ENCODE results near the gene VDR.

Gene VDR

GRCh38 chr12:47834199-47834903 is 70.4 kb downstream of the VDR start:
- POLR2A ChIA-PET (ENCODE audit: low non-redundant PET) = no interaction called here
- CTCF ChIA-PET = interaction anchor here (0.6 to 0.8 kb wide), 2 partner anchors 43 to 129 kb away, joined by 3 read pairs; partner anchors contain the start of gene TMEM106C
- H3K27ac ChIP-seq = peak overlapping the region; percentile 61
- DNase-seq (ENCODE audit: low spot score) = no peak
- no peak for TF ChIP-seq CTCF (conservative IDR thresholded peaks at IDR 0.05; ENCODE audit: low read depth)

GRCh38 chr12:47833591-47834012 is 71.2 kb downstream of the VDR start:
- no peak for TF ChIP-seq CTCF (conservative IDR thresholded peaks at IDR 0.05; ENCODE audit: low read depth)
- no peak overlapping the region for H3K27ac ChIP-seq
- no peak for DNase-seq (ENCODE audit: low spot score)
- POLR2A ChIA-PET (ENCODE audit: low non-redundant PET) = interaction anchor here (0.6 kb wide), 1 partner anchor 43 kb away, joined by 4 read pairs; no protein-coding TSS in a partner anchor
- CTCF ChIA-PET = interaction anchor here (0.6 to 0.8 kb wide), 3 partner anchors 42 to 130 kb away, joined by 3 read pairs; partner anchors contain the start of gene TMEM106C

GRCh38 chr12:47832263-47832933 is 72.4 kb downstream of the VDR start:
- POLR2A ChIA-PET (ENCODE audit: low non-redundant PET) = interaction anchor here (1.4 kb wide), 1 partner anchor 15 kb away, joined by 4 read pairs; no protein-coding TSS in a partner anchor
- H3K27ac ChIP-seq = peak overlapping the region; percentile 11; the same call in 1 of the 2 replicates
- DNase-seq (ENCODE audit: low spot score) = no peak
- no peak for TF ChIP-seq CTCF (conservative IDR thresholded peaks at IDR 0.05; ENCODE audit: low read depth)
- CTCF ChIA-PET = interaction anchor here (0.6 kb wide), 1 partner anchor 114 kb away, joined by 4 read pairs; no protein-coding TSS in a partner anchor

- ChIA-PET POLR2A (ENCODE audit: low non-redundant PET) (interaction anchor here (1.2 to 2.1 kb wide), 2 partner anchors 9 to 17 kb away, joined by 5 to 8 read pairs; no protein-coding TSS in a partner anchor), CTCF (interaction anchor here (0.6 to 1.9 kb wide), 8 partner anchors 8 to 321 kb away, joined by 3 to 11 read pairs (median 4); no protein-coding TSS in a partner anchor)
- H3K27ac ChIP-seq = peak overlapping the region; percentile 91
- DNase-seq (ENCODE audit: low spot score) = no peak
- TF ChIP-seq CTCF (conservative IDR thresholded peaks at IDR 0.05; ENCODE audit: low read depth) = no peak
These were observed 75.2 kb downstream of the VDR start for GRCh38 chr12:47829584-47829983.

- no peak for TF ChIP-seq CTCF (conservative IDR thresholded peaks at IDR 0.05; ENCODE audit: low read depth)
- DNase-seq (ENCODE audit: low spot score) = peak; percentile 95
- H3K27ac ChIP-seq = peak overlapping the region; percentile 91
- CTCF ChIA-PET = interaction anchor here (0.6 to 1.9 kb wide), 6 partner anchors 9 to 22 kb away, joined by 3 to 11 read pairs (median 3); no protein-coding TSS in a partner anchor
- POLR2A ChIA-PET (ENCODE audit: low non-redundant PET) = interaction anchor here (0.6 to 2.1 kb wide), 5 partner anchors 8 to 1478 kb away, joined by 3 to 8 read pairs (median 3); no protein-coding TSS in a partner anchor
These were observed 75.8 kb downstream of the VDR start for GRCh38 chr12:47828976-47829482.
